Measurements from ENCODE around the gene FAM222A.

The FAM222A gene

GRCh38 chr12:109759595-109759994, 46.0 kb downstream of the FAM222A start:
- H3K4me1 ChIP-seq (ENCODE audit: insufficient read depth, insufficient read length): peaks cover 40% of the 10 kb centered on the region
- H3K36me3 ChIP-seq (ENCODE audit: insufficient read depth, insufficient read length, low read length): peaks cover 2% of the 10 kb centered on the region
- H3K27me3 ChIP-seq (ENCODE audit: insufficient read depth, insufficient read length): no peaks in the 10 kb centered on the region
- peaks cover 16% of the 10 kb centered on the region for H3K9me3 ChIP-seq (ENCODE audit: insufficient read depth, low read length)
- TF ChIP-seq YY1 (IDR thresholded peaks at IDR 0.05; ENCODE audit: insufficient read depth, insufficient read length): no peak
- TF ChIP-seq SUZ12 (IDR thresholded peaks at IDR 0.05; ENCODE audit: extremely low read depth, insufficient read depth, insufficient read length): no peak
- no peak for TF ChIP-seq ZNF274 (IDR thresholded peaks at IDR 0.05; ENCODE audit: low read depth, low read length)
- DNase-seq (ENCODE audit: low read depth, low spot score): no peak
- no peak overlapping the region for H3K4me3 ChIP-seq (ENCODE audit: insufficient read length, low read depth)
- H3K9ac ChIP-seq (ENCODE audit: insufficient read length, low read depth): no peak overlapping the region

GRCh38 chr12:109760031-109760929, 46.7 kb downstream of the FAM222A start:
- H3K9ac ChIP-seq (ENCODE audit: insufficient read length, low read depth): no peak overlapping the region
- no peaks in the 10 kb centered on the region for H3K27me3 ChIP-seq (ENCODE audit: insufficient read depth, insufficient read length)
- H3K4me3 ChIP-seq (ENCODE audit: insufficient read length, low read depth): no peak overlapping the region
- H3K36me3 ChIP-seq (ENCODE audit: insufficient read depth, insufficient read length, low read length): peaks cover 2% of the 10 kb centered on the region
- DNase-seq (ENCODE audit: low read depth, low spot score): no peak
- no peak for TF ChIP-seq ZNF274 (IDR thresholded peaks at IDR 0.05; ENCODE audit: low read depth, low read length)
- no peak for TF ChIP-seq SUZ12 (IDR thresholded peaks at IDR 0.05; ENCODE audit: extremely low read depth, insufficient read depth, insufficient read length)
- H3K9me3 ChIP-seq (ENCODE audit: insufficient read depth, low read length): peaks cover 16% of the 10 kb centered on the region
- peaks cover 40% of the 10 kb centered on the region for H3K4me1 ChIP-seq (ENCODE audit: insufficient read depth, insufficient read length)

GRCh38 chr12:109760930-109761921, 47.6 kb downstream of the FAM222A start:
- no peak overlapping the region for H3K9ac ChIP-seq (ENCODE audit: insufficient read length, low read depth)
- peaks cover 7% of the 10 kb centered on the region for H3K9me3 ChIP-seq (ENCODE audit: insufficient read depth, low read length)
- H3K4me1 ChIP-seq (ENCODE audit: insufficient read depth, insufficient read length): peaks cover 43% of the 10 kb centered on the region
- H3K36me3 ChIP-seq (ENCODE audit: insufficient read depth, insufficient read length, low read length): peaks cover 2% of the 10 kb centered on the region
- H3K4me3 ChIP-seq (ENCODE audit: insufficient read length, low read depth): no peak overlapping the region
- TF ChIP-seq SUZ12 (IDR thresholded peaks at IDR 0.05; ENCODE audit: extremely low read depth, insufficient read depth, insufficient read length) (no peak), ZNF274 (IDR thresholded peaks at IDR 0.05; ENCODE audit: low read depth, low read length) (no peak), YY1 (IDR thresholded peaks at IDR 0.05; ENCODE audit: insufficient read depth, insufficient read length) (no peak)
- no peaks in the 10 kb centered on the region for H3K27me3 ChIP-seq (ENCODE audit: insufficient read depth, insufficient read length)
- no peak for DNase-seq (ENCODE audit: low read depth, low spot score)

- no peak for DNase-seq (ENCODE audit: low read depth, low spot score)
- TF ChIP-seq ZNF274 (IDR thresholded peaks at IDR 0.05; ENCODE audit: low read depth, low read length) (no peak), SUZ12 (IDR thresholded peaks at IDR 0.05; ENCODE audit: extremely low read depth, insufficient read depth, insufficient read length) (no peak), YY1 (IDR thresholded peaks at IDR 0.05; ENCODE audit: insufficient read depth, insufficient read length) (no peak)
- H3K9ac ChIP-seq (ENCODE audit: insufficient read length, low read depth): no peak overlapping the region
- H3K27me3 ChIP-seq (ENCODE audit: insufficient read depth, insufficient read length): no peaks in the 10 kb centered on the region
- peaks cover 47% of the 10 kb centered on the region for H3K4me1 ChIP-seq (ENCODE audit: insufficient read depth, insufficient read length)
- no peak overlapping the region for H3K4me3 ChIP-seq (ENCODE audit: insufficient read length, low read depth)
- H3K9me3 ChIP-seq (ENCODE audit: insufficient read depth, low read length): no peaks in the 10 kb centered on the region
- H3K36me3 ChIP-seq (ENCODE audit: insufficient read depth, insufficient read length, low read length): peaks cover 2% of the 10 kb centered on the region
Observed at GRCh38 chr12:109762071-109762672, 48.5 kb downstream of the FAM222A start.

GRCh38 chr12:109762673-109763191, 49.1 kb downstream of the FAM222A start:
- peaks cover 47% of the 10 kb centered on the region for H3K4me1 ChIP-seq (ENCODE audit: insufficient read depth, insufficient read length)
- DNase-seq (ENCODE audit: low read depth, low spot score): no peak
- TF ChIP-seq SUZ12 (IDR thresholded peaks at IDR 0.05; ENCODE audit: extremely low read depth, insufficient read depth, insufficient read length) (no peak), ZNF274 (IDR thresholded peaks at IDR 0.05; ENCODE audit: low read depth, low read length) (no peak), YY1 (IDR thresholded peaks at IDR 0.05; ENCODE audit: insufficient read depth, insufficient read length) (no peak)
- no peaks in the 10 kb centered on the region for H3K9me3 ChIP-seq (ENCODE audit: insufficient read depth, low read length)
- no peak overlapping the region for H3K4me3 ChIP-seq (ENCODE audit: insufficient read length, low read depth)
- H3K27me3 ChIP-seq (ENCODE audit: insufficient read depth, insufficient read length): no peaks in the 10 kb centered on the region
- H3K9ac ChIP-seq (ENCODE audit: insufficient read length, low read depth): no peak overlapping the region
- H3K36me3 ChIP-seq (ENCODE audit: insufficient read depth, insufficient read length, low read length): peaks cover 3% of the 10 kb centered on the region

GRCh38 chr12:109763201-109763841, 49.7 kb downstream of the FAM222A start:
- H3K4me1 ChIP-seq (ENCODE audit: insufficient read depth, insufficient read length): peaks cover 41% of the 10 kb centered on the region
- no peak for DNase-seq (ENCODE audit: low read depth, low spot score)
- no peak overlapping the region for H3K4me3 ChIP-seq (ENCODE audit: insufficient read length, low read depth)
- peaks cover 7% of the 10 kb centered on the region for H3K36me3 ChIP-seq (ENCODE audit: insufficient read depth, insufficient read length, low read length)
- H3K9ac ChIP-seq (ENCODE audit: insufficient read length, low read depth): no peak overlapping the region
- no peak for TF ChIP-seq YY1 (IDR thresholded peaks at IDR 0.05; ENCODE audit: insufficient read depth, insufficient read length)
- no peak for TF ChIP-seq SUZ12 (IDR thresholded peaks at IDR 0.05; ENCODE audit: extremely low read depth, insufficient read depth, insufficient read length)
- no peak for TF ChIP-seq ZNF274 (IDR thresholded peaks at IDR 0.05; ENCODE audit: low read depth, low read length)
- H3K9me3 ChIP-seq (ENCODE audit: insufficient read depth, low read length): no peaks in the 10 kb centered on the region
- H3K27me3 ChIP-seq (ENCODE audit: insufficient read depth, insufficient read length): no peaks in the 10 kb centered on the region

Data from NT2/D1 (cell line).